ENCODE data around the gene ATP5ME.

ATP5ME gene

GRCh38 chr4:664713-665231 is 9.3 kb downstream of the ATP5ME start:
- Histone ChIP-seq H3K9me3 (replicated peaks in 1 of 11) (no peaks in the 10 kb centered on the region), H4K20me1 (no peaks in the 10 kb centered on the region; a peak in 1 of 22 replicates), H3K4me1 (peaks cover 26 to 38% (median 33%) of the 10 kb centered on the region in 10 experiments), H3K27me3 (no peaks in the 10 kb centered on the region), H3K27ac (peak overlapping the region in 8 of 11 experiments; percentile 87 to 93 (median 90); a peak in 11 of 22 replicates), H3K36me3 (peaks cover 0 to 16% (median 0%) of the 10 kb centered on the region in 11 experiments; a peak in 5 of 22 replicates), H3K9ac (peak overlapping the region in 10 of 11 experiments; percentile 52 to 93 (median 90); a peak in 12 of 22 replicates), H3K4me2 (peak overlapping the region; percentile 87 to 99 (median 94)), H3K4me3 (peak overlapping the region; percentile 69 to 91 (median 80); a peak in 18 of 20 replicates)
- TF ChIP-seq Cebpa-rat (IDR thresholded peaks at IDR 0.05), result 0 out of 22 replicates have a peak, but pooled peaks of 1 of the 11 experiments have one; percentile 9

DNA sequence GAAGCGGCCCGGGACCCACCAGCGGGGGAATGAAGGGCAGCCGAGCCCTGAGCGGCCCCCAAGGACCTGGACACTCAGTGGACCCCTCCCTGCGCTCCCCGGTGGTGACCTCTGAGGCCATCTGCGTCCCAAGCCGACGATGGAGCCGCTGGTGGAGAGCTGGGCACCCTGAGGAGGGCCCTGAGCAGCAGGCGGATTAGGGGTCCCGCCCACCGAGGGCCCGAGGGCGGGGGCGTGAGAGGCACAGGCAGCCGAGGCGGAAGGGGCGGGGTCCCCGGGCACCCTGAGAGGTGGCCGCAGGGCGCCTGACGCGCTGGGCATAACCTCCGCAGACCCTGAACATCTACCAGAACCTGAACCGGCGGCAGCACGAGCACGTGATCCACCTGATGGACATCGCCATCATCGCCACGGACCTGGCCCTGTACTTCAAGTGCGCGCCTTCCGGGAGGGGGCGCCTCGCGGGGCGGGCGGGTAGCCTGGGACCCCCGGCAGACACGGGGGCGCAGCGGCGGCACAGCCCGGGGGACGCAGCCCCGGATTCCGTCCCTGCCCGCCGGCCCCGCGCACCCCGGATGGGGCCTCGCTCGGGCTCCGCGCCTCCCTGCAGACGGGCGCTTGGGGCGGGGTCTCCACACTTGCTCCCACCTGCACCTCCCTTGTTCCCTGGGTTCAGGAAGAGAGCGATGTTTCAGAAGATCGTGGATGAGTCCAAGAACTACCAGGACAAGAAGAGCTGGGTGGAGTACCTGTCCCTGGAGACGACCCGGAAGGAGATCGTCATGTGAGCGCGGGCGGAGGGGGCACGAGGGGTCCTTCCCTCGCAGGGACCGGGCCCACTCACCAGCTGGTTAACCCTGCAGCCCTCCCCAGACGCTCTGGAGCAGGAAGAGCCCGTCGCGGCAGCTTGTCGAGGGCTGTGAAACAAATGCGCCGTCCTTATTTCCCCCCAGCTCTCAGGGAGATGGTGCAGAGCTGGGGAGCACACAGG is 10.3 kb downstream of the ATP5ME start:
- peak overlapping the region; percentile 69 to 91 (median 80) for H3K4me3 ChIP-seq
- H4K20me1 ChIP-seq, result no peaks in the 10 kb centered on the region; a peak in 1 of 22 replicates
- H3K4me2 ChIP-seq, result peak overlapping the region; percentile 87 to 99 (median 94)
- peaks cover 0 to 19% (median 0%) of the 10 kb centered on the region in 11 experiments; a peak in 5 of 22 replicates for H3K36me3 ChIP-seq
- H3K9me3 ChIP-seq (replicated peaks in 1 of 11), result no peaks in the 10 kb centered on the region
- H3K27ac ChIP-seq, result peak overlapping the region; percentile 67 to 93 (median 88)
- H3K27me3 ChIP-seq, result no peaks in the 10 kb centered on the region
- no peak for TF ChIP-seq Cebpa-rat (IDR thresholded peaks at IDR 0.05)
- peak overlapping the region; percentile 83 to 93 (median 90) for H3K9ac ChIP-seq
- peaks cover 26 to 38% (median 33%) of the 10 kb centered on the region in 10 experiments for H3K4me1 ChIP-seq

DNA sequence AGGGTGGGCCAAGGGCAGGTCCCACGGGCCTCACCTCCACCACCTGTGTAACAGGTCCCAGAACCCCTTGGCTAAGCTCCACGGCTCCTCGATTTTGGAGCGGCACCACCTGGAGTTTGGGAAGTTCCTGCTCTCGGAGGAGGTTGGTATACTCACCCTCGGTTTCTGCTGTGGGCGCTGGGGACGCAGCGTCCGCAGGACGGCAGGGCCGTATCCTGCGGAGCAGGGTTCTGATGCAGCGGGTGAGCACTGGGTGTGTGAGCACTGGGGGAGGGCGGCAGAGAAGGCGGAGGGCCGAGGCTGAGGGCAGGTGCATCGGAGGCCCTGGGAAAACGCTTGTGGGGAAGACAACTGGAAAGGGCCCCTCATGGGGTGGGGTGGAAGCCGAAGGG is 11.0 kb downstream of the ATP5ME start:
- no peaks in the 10 kb centered on the region for H3K27me3 ChIP-seq
- no peak for TF ChIP-seq Cebpa-rat (IDR thresholded peaks at IDR 0.05)
- H4K20me1 ChIP-seq, result no peaks in the 10 kb centered on the region; a peak in 1 of 22 replicates
- H3K27ac ChIP-seq, result peak overlapping the region; percentile 67 to 93 (median 88)
- no peaks in the 10 kb centered on the region for H3K9me3 ChIP-seq (replicated peaks in 1 of 11)
- H3K9ac ChIP-seq, result peak overlapping the region; percentile 83 to 93 (median 90)
- H3K36me3 ChIP-seq, result peaks cover 0 to 19% (median 0%) of the 10 kb centered on the region in 11 experiments; a peak in 5 of 22 replicates
- H3K4me3 ChIP-seq, result peak overlapping the region; percentile 69 to 91 (median 80)
- peak overlapping the region; percentile 87 to 99 (median 94) for H3K4me2 ChIP-seq
- H3K4me1 ChIP-seq, result peaks cover 26 to 38% (median 33%) of the 10 kb centered on the region in 10 experiments

GRCh38 chr4:661881-662761 is 12.0 kb downstream of the ATP5ME start:
- no peak for TF ChIP-seq Cebpa-rat (IDR thresholded peaks at IDR 0.05)
- peaks cover 26 to 38% (median 33%) of the 10 kb centered on the region in 10 experiments for H3K4me1 ChIP-seq
- H3K9ac ChIP-seq, result no peak overlapping the region
- H3K4me2 ChIP-seq, result peak overlapping the region in 4 of 11 experiments; percentile 87 to 99 (median 92); a peak in 7 of 22 replicates
- no peaks in the 10 kb centered on the region for H3K9me3 ChIP-seq (replicated peaks in 1 of 11)
- H3K27ac ChIP-seq, result no peak overlapping the region
- H3K27me3 ChIP-seq, result no peaks in the 10 kb centered on the region
- no peaks in the 10 kb centered on the region; a peak in 1 of 22 replicates for H4K20me1 ChIP-seq
- no peak overlapping the region for H3K4me3 ChIP-seq
- peaks cover 0 to 19% (median 0%) of the 10 kb centered on the region in 11 experiments; a peak in 5 of 22 replicates for H3K36me3 ChIP-seq

DNA sequence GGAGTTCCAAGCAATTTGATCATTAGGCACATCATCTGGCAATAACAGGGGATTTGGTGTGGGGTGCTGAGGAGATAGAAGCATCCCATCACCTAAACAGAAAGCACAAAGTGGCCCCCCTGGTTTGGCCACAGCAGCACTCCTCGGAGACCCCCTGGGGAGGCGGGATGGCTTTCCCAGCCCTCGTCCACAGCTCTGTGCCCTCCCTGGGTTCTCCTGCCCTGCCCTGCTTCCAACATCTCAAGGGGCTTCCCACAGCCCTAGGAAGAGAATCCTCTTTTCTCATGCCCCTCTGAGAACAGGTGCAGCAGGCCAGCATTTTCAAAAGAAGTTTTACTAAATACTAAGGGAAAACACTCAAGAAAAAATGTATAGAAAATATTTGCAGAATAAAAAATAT is 12.8 kb downstream of the ATP5ME start:
- Histone ChIP-seq H3K4me1 (peaks cover 26 to 31% (median 29%) of the 10 kb centered on the region in 10 experiments), H3K27me3 (no peaks in the 10 kb centered on the region), H3K9ac (no peak overlapping the region), H3K4me3 (no peak overlapping the region), H4K20me1 (no peaks in the 10 kb centered on the region; a peak in 1 of 22 replicates), H3K4me2 (no peak overlapping the region), H3K36me3 (peaks cover 0 to 19% (median 0%) of the 10 kb centered on the region in 11 experiments; a peak in 5 of 22 replicates), H3K9me3 (replicated peaks in 1 of 11) (no peaks in the 10 kb centered on the region), H3K27ac (no peak overlapping the region)
- TF ChIP-seq Cebpa-rat (IDR thresholded peaks at IDR 0.05), result no peak

GRCh38 chr4:660401-660800 is 13.7 kb downstream of the ATP5ME start:
- Histone ChIP-seq H3K9ac (no peak overlapping the region), H3K9me3 (replicated peaks in 1 of 11) (no peaks in the 10 kb centered on the region), H4K20me1 (no peaks in the 10 kb centered on the region; a peak in 1 of 22 replicates), H3K36me3 (peaks cover 0 to 19% (median 0%) of the 10 kb centered on the region in 11 experiments; a peak in 5 of 22 replicates), H3K4me2 (no peak overlapping the region), H3K27me3 (no peaks in the 10 kb centered on the region), H3K27ac (no peak overlapping the region), H3K4me3 (no peak overlapping the region), H3K4me1 (peaks cover 18 to 22% (median 21%) of the 10 kb centered on the region in 10 experiments)
- TF ChIP-seq Cebpa-rat (IDR thresholded peaks at IDR 0.05), result no peak

DNA sequence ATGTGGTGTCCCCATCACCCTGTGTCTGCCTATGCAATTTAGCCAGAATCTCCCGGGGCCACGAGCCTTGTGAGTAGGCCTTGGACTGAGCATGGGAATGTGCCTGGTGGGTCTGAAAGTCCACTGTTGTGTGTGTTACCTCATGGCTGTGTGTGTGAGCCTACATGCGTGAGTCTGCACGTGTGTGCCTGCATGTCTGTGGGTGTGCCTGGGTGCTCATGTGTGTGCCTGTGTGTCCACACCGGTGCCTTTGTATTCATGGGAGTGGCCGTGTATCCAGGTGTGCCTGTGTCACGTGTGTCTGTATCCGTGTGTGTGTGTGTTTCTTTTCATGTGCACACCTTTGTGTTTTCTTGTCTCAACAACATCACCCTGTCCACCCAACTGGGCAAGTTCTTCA is 14.2 kb downstream of the ATP5ME start:
- no peak overlapping the region for H3K4me2 ChIP-seq
- no peaks in the 10 kb centered on the region; a peak in 1 of 22 replicates for H4K20me1 ChIP-seq
- no peaks in the 10 kb centered on the region for H3K27me3 ChIP-seq
- no peak overlapping the region for H3K9ac ChIP-seq
- H3K9me3 ChIP-seq (replicated peaks in 1 of 11), result no peaks in the 10 kb centered on the region
- H3K4me3 ChIP-seq, result no peak overlapping the region
- H3K36me3 ChIP-seq, result peaks cover 0 to 19% (median 0%) of the 10 kb centered on the region in 11 experiments; a peak in 5 of 22 replicates
- TF ChIP-seq Cebpa-rat (IDR thresholded peaks at IDR 0.05), result no peak
- peaks cover 13 to 19% (median 16%) of the 10 kb centered on the region in 10 experiments for H3K4me1 ChIP-seq
- no peak overlapping the region for H3K27ac ChIP-seq

All from BLaER1 treated with 17β-estradiol and CSF1 and Interleukin-3, amounts not matched to agents 10 nM and 100 nM (cell line).